Adrenal gland (tissue), 12 donors: ENCODE results near the gene SGMS1. TPM values are rescaled to one million over a fixed set of nuclear protein-coding genes. Genes with fewer than 3 reads are reported as not detected.

Experiments
- DNase-seq, 7 donors: peaks; one replicate each; pipeline ENCODE4 v3.0.0-alpha.2; 2019 to 2020
- H3K27ac ChIP-seq, 5 donors: fragments of 200-600 bp; sonication (generic) in 4 of 5; 1 replicate in 3 of 5; 2 replicates in 2 of 5; pipeline versions ENCODE4 v1.5.1 to v1.8.0; 2016 to 2020; ENCODE audit warnings: mild to moderate bottlenecking in 1 of 5
- H3K27me3 ChIP-seq: fragments of 200-600 bp; 2 replicates; pipeline ENCODE4 v1.8.0; 2021
- H3K36me3 ChIP-seq, 2 donors: fragments of 200-600 bp; replicated peaks in 1 of 2; 1 replicate in 1 of 2; 2 replicates in 1 of 2; pipeline versions ENCODE4 v1.5.1 to v1.8.0; 2018 to 2022
- H3K4me1 ChIP-seq, 2 donors: fragments of 200-600 bp; replicated peaks in 1 of 2; 1 replicate in 1 of 2; 2 replicates in 1 of 2; pipeline versions ENCODE4 v1.5.1 to v1.8.0; 2018 to 2021
- H3K4me3 ChIP-seq, 4 donors: fragments of 200-600 bp; sonication (generic) in 3 of 4; one replicate each; pipeline ENCODE4 v1.5.1; 2016 to 2018
- H3K9me3 ChIP-seq, 3 donors: fragments of 200-600 bp; sonication (generic) in 1 of 3; replicated peaks in 1 of 3; 1 replicate in 2 of 3; 2 replicates in 1 of 3; pipeline versions ENCODE4 v1.5.1 to v1.8.0; 2016 to 2021
- POLR2A ChIP-seq, 2 donors: fragments of 450-650 bp; IDR thresholded peaks; one replicate each; pipeline ENCODE4 v1.6.1; 2017; ENCODE audit warnings: antibody characterized with exemption in 2 of 2, mild to moderate bottlenecking in 2 of 2, moderate library complexity in 1 of 2
- WGBS, 4 donors: extraction: QIAGEN DNeasy Blood & Tissue Kit in 2 of 4; methylation state at CpG; one replicate each; pipeline versions ENCODE4 v1.1.5 to v1.1.7; 2013 to 2017; 5-methylcytosine and 5-hydroxymethylcytosine counted together
- intact Hi-C, 2 donors: fragments of 100-400 bp; cut with DNase I; formaldehyde crosslinking; loops; one replicate each; pipeline versions ENCODE4 v1.14.1 to v1.15.0; 2022 to 2023
- polyA plus RNA-seq, 3 donors: library from polyadenylated mRNA; stranded (reverse); fragments of 200-250 nt in 2 of 3; fragments of 350-450 nt in 1 of 3; fragmentation: Illumina TruSeq in 1 of 3; extraction: RNeasy Lipid Tissue Mini Kit (QIAGEN cat#74804) in 1 of 3; gene quantifications; one replicate each; pipeline ENCODE4 v1.2.3, GENCODE V29; 2013 to 2014
- total RNA-seq, 9 donors: library from RNA; depleted of rRNA in 4 of 9; stranded (reverse); fragments of >200 nt in 4 of 9; fragments of 120-200 nt in 1 of 9; fragmentation: NEBNext Ultra II Directional in 1 of 9; extraction: Animal tissue kit (Norgen Biotek cat#: 25700) in 1 of 9; gene quantifications; one replicate each; pipeline versions ENCODE4 v1.1.0 to v1.2.4, GENCODE V29; 2013 to 2023
- TF ChIP-seq, protein P1 (sequence below), 6 experiments: fragments of 450-650 bp in 4 of 6; fragments of 200-600 bp in 2 of 6; sonication (generic) in 1 of 6; IDR thresholded peaks; 1 replicate in 5 of 6; 2 replicates in 1 of 6; pipeline versions ENCODE4 v1.5.1 to v1.8.0; 2016 to 2021; ENCODE audit warnings: antibody characterized with exemption in 6 of 6, mild to moderate bottlenecking in 2 of 6, moderate library complexity in 1 of 6
- donor health status: healthy with polysubstance abuse.
- donor health status: Bipolar disorder and iron deficiency.
- donor health status: DM: yes; HTN: yes; CAD: no.
- donor health status: DM: no; HTN: no; CAD: no.
- donor health status: DM: no; HTN: no; CAD: no.
- donor health status: DM: yes; HTN: yes; CAD: no.

SGMS1 gene
- total and polyA plus RNA-seq, 12 donors = 9.1 to 152 (median 62.2) TPM

DNA sequence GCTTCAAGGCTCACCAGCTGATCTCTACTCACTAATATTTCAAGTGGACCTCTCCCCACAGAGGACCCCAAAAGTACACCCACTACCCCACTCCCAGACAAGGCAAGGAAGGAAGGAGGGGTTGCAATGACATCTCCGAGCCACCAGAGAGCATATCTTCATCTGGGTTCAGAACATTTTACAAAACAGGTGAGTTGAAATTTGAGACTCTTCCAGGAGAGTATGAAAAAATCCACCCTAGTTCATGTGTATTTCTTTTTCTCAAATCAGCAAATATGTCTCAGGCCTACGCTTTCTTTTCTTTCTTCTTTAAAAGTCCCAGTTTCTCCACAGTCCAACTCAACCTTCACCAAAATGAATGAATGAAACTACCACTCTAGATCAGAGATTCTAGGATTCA lies 61.9 kb downstream of the SGMS1 start:
- TF ChIP-seq, protein P1, sequence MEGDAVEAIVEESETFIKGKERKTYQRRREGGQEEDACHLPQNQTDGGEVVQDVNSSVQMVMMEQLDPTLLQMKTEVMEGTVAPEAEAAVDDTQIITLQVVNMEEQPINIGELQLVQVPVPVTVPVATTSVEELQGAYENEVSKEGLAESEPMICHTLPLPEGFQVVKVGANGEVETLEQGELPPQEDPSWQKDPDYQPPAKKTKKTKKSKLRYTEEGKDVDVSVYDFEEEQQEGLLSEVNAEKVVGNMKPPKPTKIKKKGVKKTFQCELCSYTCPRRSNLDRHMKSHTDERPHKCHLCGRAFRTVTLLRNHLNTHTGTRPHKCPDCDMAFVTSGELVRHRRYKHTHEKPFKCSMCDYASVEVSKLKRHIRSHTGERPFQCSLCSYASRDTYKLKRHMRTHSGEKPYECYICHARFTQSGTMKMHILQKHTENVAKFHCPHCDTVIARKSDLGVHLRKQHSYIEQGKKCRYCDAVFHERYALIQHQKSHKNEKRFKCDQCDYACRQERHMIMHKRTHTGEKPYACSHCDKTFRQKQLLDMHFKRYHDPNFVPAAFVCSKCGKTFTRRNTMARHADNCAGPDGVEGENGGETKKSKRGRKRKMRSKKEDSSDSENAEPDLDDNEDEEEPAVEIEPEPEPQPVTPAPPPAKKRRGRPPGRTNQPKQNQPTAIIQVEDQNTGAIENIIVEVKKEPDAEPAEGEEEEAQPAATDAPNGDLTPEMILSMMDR (IDR thresholded peaks at IDR 0.05) = peak; percentile 23 to 62 (median 55)
- no peak for TF ChIP-seq POLR2A (IDR thresholded peaks at IDR 0.05)
- peaks cover 13 to 35% of the 10 kb centered on the region in 2 donors for H3K4me1 ChIP-seq
- H3K9me3 ChIP-seq = no peaks in the 10 kb centered on the region
- no peak for DNase-seq
- intact Hi-C loops = loop anchor here (10.0 kb wide), 1 partner anchor 53 kb away; no protein-coding TSS in a partner anchor
- peak overlapping the region in 3 of 5 donors; percentile 57 to 74 (median 70) for H3K27ac ChIP-seq
- no peaks in the 10 kb centered on the region for H3K27me3 ChIP-seq
- 80 to 91% (median 83%) methylated on average over 2 of the region's 2 CpGs for WGBS, 4 donors
- H3K36me3 ChIP-seq = no peaks in the 10 kb centered on the region
- no peak overlapping the region for H3K4me3 ChIP-seq

DNA sequence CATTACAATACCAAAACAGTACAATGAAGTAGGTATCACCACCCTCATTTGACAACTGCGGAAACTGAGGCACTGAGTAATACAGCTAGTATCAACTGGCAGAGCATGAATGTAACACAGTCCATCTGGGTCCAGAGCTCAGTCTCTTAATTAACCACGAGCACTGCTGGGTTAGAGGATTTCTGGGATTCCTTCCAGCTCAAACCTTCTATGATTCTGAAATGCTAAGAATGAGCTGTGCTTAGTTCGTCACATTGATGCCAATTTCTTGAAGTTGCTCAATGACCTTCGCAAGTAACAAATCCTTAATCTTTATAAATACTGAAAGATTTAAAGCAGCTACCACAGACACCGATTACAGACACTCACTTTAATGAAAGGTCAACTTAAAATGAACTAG lies 62.5 kb downstream of the SGMS1 start:
- Histone ChIP-seq H3K27me3 (no peaks in the 10 kb centered on the region), H3K9me3 (no peaks in the 10 kb centered on the region), H3K4me3 (no peak overlapping the region), H3K27ac (peak overlapping the region in 3 of 5 donors; percentile 57 to 74 (median 70)), H3K36me3 (no peaks in the 10 kb centered on the region), H3K4me1 (peaks cover 17 to 40% of the 10 kb centered on the region in 2 donors)
- TF ChIP-seq POLR2A (IDR thresholded peaks at IDR 0.05) = no peak
- TF ChIP-seq, protein P1 (IDR thresholded peaks at IDR 0.05) = no peak
- peak in 5 of 7 donors; percentile 42 to 62 (median 43) for DNase-seq
- intact Hi-C loops = loop anchor here (10.0 kb wide), 1 partner anchor 54 kb away; no protein-coding TSS in a partner anchor
- WGBS, 4 donors = 25 to 30% (median 27%) methylated on average over 5 of the region's 5 CpGs

DNA sequence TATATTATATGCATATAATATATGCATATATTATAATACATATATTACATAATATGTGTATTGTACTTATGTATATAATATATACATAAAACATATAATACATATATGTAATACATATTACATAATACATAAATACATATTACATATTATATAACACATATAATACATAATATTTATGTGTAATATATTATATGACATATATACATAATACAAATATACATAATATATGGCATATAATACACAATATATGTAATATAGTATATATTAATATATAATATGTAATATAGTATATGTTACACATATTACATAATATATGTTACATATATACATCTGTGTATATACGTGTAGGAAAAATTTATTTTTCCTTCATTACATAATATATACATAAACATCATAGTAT lies 63.4 kb downstream of the SGMS1 start:
- intact Hi-C loops = loop anchor here (10.0 kb wide), 1 partner anchor 54 kb away; no protein-coding TSS in a partner anchor
- TF ChIP-seq, protein P1 (IDR thresholded peaks at IDR 0.05) = no peak
- TF ChIP-seq POLR2A (IDR thresholded peaks at IDR 0.05) = no peak
- H3K36me3 ChIP-seq = no peaks in the 10 kb centered on the region
- no peak overlapping the region for H3K4me3 ChIP-seq
- DNase-seq = no peak
- peaks cover 23 to 49% of the 10 kb centered on the region in 2 donors for H3K4me1 ChIP-seq
- no peaks in the 10 kb centered on the region for H3K9me3 ChIP-seq
- peak overlapping the region in 2 of 5 donors; percentile 70 to 74 for H3K27ac ChIP-seq
- H3K27me3 ChIP-seq = no peaks in the 10 kb centered on the region
- 75 to 89% (median 84%) methylated on average over 1 of the region's 1 CpG for WGBS, 4 donors

DNA sequence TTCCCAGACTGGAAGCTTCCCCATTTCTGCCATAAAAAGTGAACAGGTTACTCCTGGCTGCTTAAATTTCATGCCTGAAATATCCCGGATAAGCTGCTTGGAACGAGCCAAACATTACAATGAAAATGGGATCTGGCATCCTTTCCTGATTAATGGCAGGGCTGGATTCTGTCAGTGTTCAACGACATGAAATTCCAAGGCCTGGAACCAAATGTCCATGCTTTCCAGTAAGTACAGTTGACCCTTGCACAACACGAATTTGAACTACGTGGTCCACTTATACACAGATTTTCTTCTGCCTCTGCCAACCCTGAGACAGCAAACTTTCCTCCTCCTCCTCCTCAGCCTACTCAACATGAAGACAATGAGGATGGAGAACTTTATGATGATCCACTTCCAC lies 65.4 kb downstream of the SGMS1 start:
- Histone ChIP-seq H3K27me3 (no peaks in the 10 kb centered on the region), H3K4me1 (peaks cover 23 to 64% of the 10 kb centered on the region in 2 donors), H3K4me3 (no peak overlapping the region), H3K36me3 (no peaks in the 10 kb centered on the region), H3K9me3 (no peaks in the 10 kb centered on the region), H3K27ac (peak overlapping the region in 2 of 5 donors; percentile 3 to 10)
- 17 to 36% (median 23%) methylated on average over 5 of the region's 5 CpGs for WGBS, 4 donors
- TF ChIP-seq POLR2A (IDR thresholded peaks at IDR 0.05) = no peak
- TF ChIP-seq, protein P1 (IDR thresholded peaks at IDR 0.05) = no peak
- intact Hi-C loops = no loop called here
- peak in 4 of 7 donors; percentile 36 to 63 (median 50) for DNase-seq
